Left ventricle myocardium superior (tissue), 1 donor: ENCODE results near the gene GABRP. TPM values are rescaled to one million over a fixed set of nuclear protein-coding genes. Genes with fewer than 3 reads are reported as not detected.

Experiments used
- ATAC-seq: fragments of 200-7000 bp; cut with Tn5 transposase; one replicate; pipeline ENCODE4 v1.9.1; 2020; ENCODE audit warnings: mild to moderate bottlenecking, moderate library complexity
- DNase-seq: peaks from one replicate; pipeline ENCODE4 v3.0.0-alpha.2; 2020
- intact Hi-C: fragments of 100-400 bp; cut with micrococcal nuclease; formaldehyde crosslinking; loops from one replicate; pipeline ENCODE4 v1.11.0; 2022
- long read RNA-seq: library from polyadenylated mRNA; unstranded; transcript quantifications from one replicate; pipeline ENCODE4 v2.0.0, GENCODE V29; 2021
- total RNA-seq: library from RNA; stranded (reverse); fragmentation: NEBNext Ultra II Directional; extraction: Animal tissue kit (Norgen Biotek cat#: 25700); gene quantifications from one replicate; pipeline ENCODE4 v1.2.1, GENCODE V29; 2021
- donor health status: DM: no; HTN: yes; CAD: no; lungs with severe emphysema.

GABRP gene
- total RNA-seq: not detected
- long read RNA-seq, partial matches to known transcripts: 0 of 1 reads
- long read RNA-seq, other reads (novel, unspliced or antisense): 1 of 1 reads

GRCh38 chr5:170783498-170784247 lies at the start of gene GABRP:
TSS of gene GABRP (plus strand) at chr5:170783725. CDS start at chr5:170788616, 4,891 bp downstream.
- DNase-seq (no peak), ATAC-seq (peak; percentile 66)
- intact Hi-C loops: no loop called here

GRCh38 chr5:170736966-170737365 lies 46.6 kb upstream of the GABRP start:
- no peak for DNase-seq
- intact Hi-C loops: no loop called here
- ATAC-seq: no peak

- no peak for DNase-seq
- intact Hi-C loops: no loop called here
- ATAC-seq: no peak
Measured at GRCh38 chr5:170737591-170737990, 45.9 kb upstream of the GABRP start.

- intact Hi-C loops: no loop called here
- ATAC-seq (no peak), DNase-seq (no peak)
Measured at GRCh38 chr5:170738840-170739239, 44.7 kb upstream of the GABRP start.

- intact Hi-C loops: no loop called here
- DNase-seq (no peak), ATAC-seq (no peak)
Measured at GRCh38 chr5:170739446-170739845, 44.1 kb upstream of the GABRP start.

- intact Hi-C loops: no loop called here
- no peak for ATAC-seq
- no peak for DNase-seq
Measured at GRCh38 chr5:170740551-170741205, 42.8 kb upstream of the GABRP start.

GRCh38 chr5:170741801-170742200 lies 41.7 kb upstream of the GABRP start:
- intact Hi-C loops: no loop called here
- DNase-seq (no peak), ATAC-seq (no peak)

GRCh38 chr5:170743876-170744212 lies 39.7 kb upstream of the GABRP start:
- ATAC-seq (no peak), DNase-seq (no peak)
- intact Hi-C loops: loop anchor here (2.0 kb wide), 1 partner anchor 47 kb away; no protein-coding TSS in a partner anchor

- intact Hi-C loops: loop anchor here (2.0 kb wide), 1 partner anchor 45 kb away; no protein-coding TSS in a partner anchor
- DNase-seq: peak; percentile 84
Measured at GRCh38 chr5:170745481-170746071, 37.9 kb upstream of the GABRP start.

GRCh38 chr5:170746075-170746960 lies 37.2 kb upstream of the GABRP start:
- intact Hi-C loops: no loop called here
- DNase-seq: peak; percentile 55
- ATAC-seq: peak; percentile 40

More at GRCh38 chr5:170745481-170746071, 37.9 kb upstream of the GABRP start:
- peak; percentile 78 for ATAC-seq

GRCh38 chr5:170746961-170747340 lies 36.6 kb upstream of the GABRP start:
- intact Hi-C loops: no loop called here
- ATAC-seq: no peak
- DNase-seq: no peak

GRCh38 chr5:170747357-170747756 lies 36.2 kb upstream of the GABRP start:
- ATAC-seq (peak; percentile 78), DNase-seq (peak; percentile 88)
- intact Hi-C loops: no loop called here

- DNase-seq: peak; percentile 49
- ATAC-seq: peak; percentile 4
- intact Hi-C loops: no loop called here
Measured at GRCh38 chr5:170747851-170748250, 35.7 kb upstream of the GABRP start.

GRCh38 chr5:170748951-170749471 lies 34.5 kb upstream of the GABRP start:
- intact Hi-C loops: no loop called here

GRCh38 chr5:170749911-170750431 lies 33.6 kb upstream of the GABRP start:
- no peak for DNase-seq
- no peak for ATAC-seq
- intact Hi-C loops: no loop called here

More at GRCh38 chr5:170748951-170749471, 34.5 kb upstream of the GABRP start:
- ATAC-seq (no peak), DNase-seq (no peak)

GRCh38 chr5:170750791-170751190 lies 32.7 kb upstream of the GABRP start:
- no peak for DNase-seq
- ATAC-seq: no peak
- intact Hi-C loops: no loop called here

GRCh38 chr5:170751631-170752030 lies 31.9 kb upstream of the GABRP start:
- DNase-seq: no peak
- ATAC-seq: no peak
- intact Hi-C loops: no loop called here

- intact Hi-C loops: no loop called here
- ATAC-seq (peak; percentile 9), DNase-seq (peak; percentile 48)
Measured at GRCh38 chr5:170752257-170753215, 31.0 kb upstream of the GABRP start.
